OCI-LY7 (cell line): ENCODE data around the gene DIAPH3.

ENCODE experiments used
- EZH2phosphoT487 ChIP-seq: fragments of 200-600 bp; sonication (generic); IDR thresholded peaks from 2 replicates; pipeline ENCODE4 v1.6.1; 2018; ENCODE audit warnings: low read depth, borderline replicate concordance, mild to moderate bottlenecking, mixed run types, antibody characterized with exemption, low read length, moderate library complexity, mixed read lengths
- TF ChIP-seq, protein P1 (sequence below): fragments of 200-600 bp; sonication (generic); conservative IDR thresholded peaks from 2 replicates; pipeline ENCODE4 v1.5.1; 2014; ENCODE audit warnings: mild to moderate bottlenecking, antibody characterized with exemption, low read length, moderate library complexity, mixed read lengths

DNA sequence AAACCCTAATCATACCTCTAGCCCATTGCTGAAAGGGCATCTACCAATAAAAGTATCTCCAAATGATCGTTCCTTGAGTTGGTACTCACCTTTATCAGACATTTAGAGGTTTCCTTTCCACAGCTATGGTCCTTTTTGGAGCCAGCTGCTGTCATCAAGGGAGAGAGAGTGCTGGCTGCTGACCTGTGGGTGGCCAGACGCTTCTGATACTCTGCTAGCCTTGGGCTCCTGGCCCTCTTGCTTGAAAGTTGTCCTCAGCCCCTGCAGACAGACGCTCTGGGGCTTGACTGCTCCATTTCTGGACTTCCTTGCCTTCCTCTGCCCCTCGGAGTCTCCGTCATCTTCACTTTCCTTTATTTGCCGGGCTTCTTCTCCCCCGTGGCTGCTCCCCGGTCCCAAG lies 499.1 kb downstream of the DIAPH3 start:
- TF ChIP-seq, protein P1, sequence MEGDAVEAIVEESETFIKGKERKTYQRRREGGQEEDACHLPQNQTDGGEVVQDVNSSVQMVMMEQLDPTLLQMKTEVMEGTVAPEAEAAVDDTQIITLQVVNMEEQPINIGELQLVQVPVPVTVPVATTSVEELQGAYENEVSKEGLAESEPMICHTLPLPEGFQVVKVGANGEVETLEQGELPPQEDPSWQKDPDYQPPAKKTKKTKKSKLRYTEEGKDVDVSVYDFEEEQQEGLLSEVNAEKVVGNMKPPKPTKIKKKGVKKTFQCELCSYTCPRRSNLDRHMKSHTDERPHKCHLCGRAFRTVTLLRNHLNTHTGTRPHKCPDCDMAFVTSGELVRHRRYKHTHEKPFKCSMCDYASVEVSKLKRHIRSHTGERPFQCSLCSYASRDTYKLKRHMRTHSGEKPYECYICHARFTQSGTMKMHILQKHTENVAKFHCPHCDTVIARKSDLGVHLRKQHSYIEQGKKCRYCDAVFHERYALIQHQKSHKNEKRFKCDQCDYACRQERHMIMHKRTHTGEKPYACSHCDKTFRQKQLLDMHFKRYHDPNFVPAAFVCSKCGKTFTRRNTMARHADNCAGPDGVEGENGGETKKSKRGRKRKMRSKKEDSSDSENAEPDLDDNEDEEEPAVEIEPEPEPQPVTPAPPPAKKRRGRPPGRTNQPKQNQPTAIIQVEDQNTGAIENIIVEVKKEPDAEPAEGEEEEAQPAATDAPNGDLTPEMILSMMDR = no peak
- TF ChIP-seq EZH2phosphoT487 = no peak
